ENCODE results near the gene TMEM59.
"Not testable (repeated sequence)": the region's sequence is repeated elsewhere in the genome, so short reads cannot be mapped to it uniquely, and the experiment has no call there.

Gene TMEM59

GRCh38 chr1:54052431-54052933 is 522 bp downstream of the TMEM59 start:
- peak; percentile 17 for DNase-seq

GRCh38 chr1:54051933-54052430 is 1.0 kb downstream of the TMEM59 start:
- no peak for DNase-seq

DNA sequence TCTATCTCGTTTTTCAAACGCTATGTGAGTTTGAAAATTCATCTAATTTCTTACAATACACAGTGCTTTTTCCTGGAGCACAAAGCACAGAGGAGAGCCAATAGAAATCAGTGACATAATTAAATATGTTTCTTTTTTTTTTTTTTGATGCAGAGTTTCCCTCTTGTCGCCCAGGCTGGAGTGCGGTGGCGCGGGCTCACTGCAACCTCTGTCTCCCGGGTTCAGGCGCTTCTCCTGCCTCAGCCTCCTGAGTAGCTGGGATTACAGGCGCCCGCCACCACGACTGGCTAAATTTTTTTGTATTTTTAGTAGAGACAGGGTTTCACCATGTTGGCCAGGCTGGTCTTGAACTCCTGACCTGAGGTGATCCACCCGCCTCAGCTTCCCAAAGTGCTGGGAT is 2.6 kb downstream of the TMEM59 start:
- not testable (repeated sequence) for DNase-seq

- no peak for DNase-seq
Observed at GRCh38 chr1:54047384-54048305, 5.4 kb downstream of the TMEM59 start.

DNA sequence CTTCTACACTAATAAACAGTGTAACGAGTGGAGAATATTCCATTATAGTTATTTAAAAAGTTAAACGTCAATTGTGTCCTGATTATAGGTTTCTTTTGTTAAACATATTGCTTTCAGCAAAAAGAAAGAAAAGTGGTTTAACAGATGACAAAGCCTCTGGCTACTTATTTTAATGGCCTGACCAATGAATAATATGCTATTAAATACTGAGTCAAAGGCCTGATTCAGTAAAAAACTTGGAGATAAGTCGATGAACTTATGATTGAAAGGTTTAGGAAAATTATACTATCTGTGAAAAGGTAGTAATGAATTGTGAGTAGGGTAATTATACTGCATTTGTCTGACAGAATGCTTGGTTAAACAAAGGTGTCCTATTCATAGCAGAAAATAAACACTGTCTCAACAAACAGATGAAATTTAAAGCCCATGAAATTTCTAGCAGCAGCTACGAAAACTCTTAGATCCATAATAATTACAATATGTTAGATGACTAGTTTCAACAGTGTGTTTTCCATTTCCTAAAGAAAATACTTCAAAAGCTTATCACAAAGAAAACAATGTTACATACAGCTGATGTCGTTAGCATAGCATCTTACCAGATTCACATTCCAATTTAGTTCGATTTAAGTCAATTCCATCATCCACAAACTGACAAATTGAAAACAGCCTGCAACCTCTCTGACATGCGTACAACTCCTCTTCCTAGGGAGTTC is 6.2 kb downstream of the TMEM59 start:
- no peak for DNase-seq

GRCh38 chr1:54045496-54045895 is 7.5 kb downstream of the TMEM59 start:
- no peak for DNase-seq

GRCh38 chr1:54041806-54042205 is 11.2 kb downstream of the TMEM59 start:
- no peak for DNase-seq

DNA sequence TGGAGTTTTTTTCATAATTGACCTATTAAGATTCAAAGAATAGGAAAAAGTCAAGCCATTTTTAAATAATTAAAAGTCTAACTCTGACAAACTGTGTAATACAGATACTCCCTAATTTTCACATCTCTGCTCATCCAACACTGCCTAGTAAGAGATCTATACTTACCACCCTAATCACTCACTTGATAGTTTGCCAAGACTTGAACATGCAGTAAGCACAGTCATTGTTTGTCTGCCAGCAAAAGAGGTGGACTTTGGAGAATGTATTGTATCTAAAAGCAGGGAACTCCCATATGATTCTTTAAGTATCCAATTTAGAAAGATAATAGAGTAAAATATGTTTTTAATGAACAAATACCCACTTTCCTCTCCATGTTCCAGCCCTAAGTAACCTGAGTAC is 15.5 kb downstream of the TMEM59 start:
- no peak for DNase-seq

DNA sequence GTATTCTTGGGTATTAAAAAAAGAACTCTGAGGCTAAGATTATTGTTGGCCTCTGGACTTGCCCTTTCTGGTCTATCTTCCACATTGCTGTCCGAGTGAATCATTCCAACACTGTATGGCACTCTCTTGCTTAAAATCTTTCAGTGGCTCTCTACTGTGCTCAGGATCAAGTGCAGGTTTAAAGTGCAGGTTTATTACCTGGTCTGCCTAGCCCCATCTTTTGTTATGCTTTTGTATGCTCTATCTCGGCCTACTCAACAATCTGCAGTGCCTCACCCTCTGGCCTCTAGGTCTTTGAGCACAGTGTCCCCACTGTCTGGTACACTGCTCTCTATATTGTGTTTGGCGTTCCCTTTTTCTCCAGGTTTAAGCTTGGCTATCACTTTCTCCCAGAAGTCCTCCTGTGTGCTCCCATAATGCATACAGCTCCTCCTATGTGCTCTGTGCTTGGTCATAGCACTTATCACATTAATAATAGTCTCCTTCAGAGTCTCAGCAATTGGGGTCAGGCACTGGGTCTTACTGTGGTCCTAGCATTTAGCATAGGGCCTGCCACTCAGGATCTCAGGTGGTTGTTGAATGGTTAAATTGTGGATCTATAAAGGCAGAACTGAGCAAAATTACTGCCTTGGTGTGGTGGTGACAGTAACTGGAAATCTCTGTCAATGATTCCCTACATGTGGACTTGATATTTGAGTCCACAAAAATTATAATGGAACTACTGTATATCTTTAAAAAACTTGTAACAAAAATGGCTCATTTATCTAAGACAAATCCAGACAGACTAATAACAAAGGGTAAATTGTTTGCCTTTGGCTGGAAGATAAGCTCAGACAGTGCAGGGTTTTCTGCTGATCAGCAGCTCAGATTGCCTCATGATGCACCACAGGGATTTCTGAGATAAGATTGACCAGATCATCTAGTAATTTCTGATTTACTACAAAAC is 24.4 kb downstream of the TMEM59 start:
- DNase-seq, result no peak

GRCh38 chr1:54027848-54028247 is 25.2 kb downstream of the TMEM59 start:
- no peak for DNase-seq

- DNase-seq, result not testable (repeated sequence)
Observed at GRCh38 chr1:54024811-54025210, 28.2 kb downstream of the TMEM59 start.

DNA sequence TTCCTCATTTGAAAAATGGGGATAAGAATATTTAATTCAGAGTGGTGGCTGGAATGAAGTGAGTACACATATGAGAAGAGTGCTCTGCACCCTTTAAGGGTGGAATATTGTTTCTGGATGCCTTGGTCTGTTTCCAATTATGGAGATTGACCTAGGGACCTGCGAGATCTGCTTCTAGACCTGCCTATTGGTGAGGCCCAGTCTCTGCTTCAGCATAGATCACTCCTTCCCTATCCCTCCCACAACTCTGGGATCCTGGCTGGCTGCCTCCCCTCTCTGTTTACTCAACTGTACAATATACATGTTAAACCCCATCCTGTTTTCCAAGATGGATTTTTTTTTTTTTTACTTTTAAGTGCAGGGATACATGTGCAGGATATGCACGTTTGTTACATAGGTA is 28.6 kb downstream of the TMEM59 start:
- no peak for DNase-seq

- not testable (repeated sequence) for DNase-seq
Observed at GRCh38 chr1:54019562-54020176, 33.3 kb downstream of the TMEM59 start.

- no peak for DNase-seq
Observed at GRCh38 chr1:54018635-54019034, 34.4 kb downstream of the TMEM59 start.

- DNase-seq, result no peak
Observed at GRCh38 chr1:54017979-54018378, 35.0 kb downstream of the TMEM59 start, which contains the start of gene LDLRAD1. TSS of gene LDLRAD1 (minus strand) at chr1:54018186. CDS start at chr1:54018112, 74 bp downstream.

GRCh38 chr1:54016343-54017282 is 36.4 kb downstream of the TMEM59 start:
- no peak for DNase-seq

- DNase-seq, result no peak
Observed at GRCh38 chr1:54014009-54014629, 38.9 kb downstream of the TMEM59 start.

DNA sequence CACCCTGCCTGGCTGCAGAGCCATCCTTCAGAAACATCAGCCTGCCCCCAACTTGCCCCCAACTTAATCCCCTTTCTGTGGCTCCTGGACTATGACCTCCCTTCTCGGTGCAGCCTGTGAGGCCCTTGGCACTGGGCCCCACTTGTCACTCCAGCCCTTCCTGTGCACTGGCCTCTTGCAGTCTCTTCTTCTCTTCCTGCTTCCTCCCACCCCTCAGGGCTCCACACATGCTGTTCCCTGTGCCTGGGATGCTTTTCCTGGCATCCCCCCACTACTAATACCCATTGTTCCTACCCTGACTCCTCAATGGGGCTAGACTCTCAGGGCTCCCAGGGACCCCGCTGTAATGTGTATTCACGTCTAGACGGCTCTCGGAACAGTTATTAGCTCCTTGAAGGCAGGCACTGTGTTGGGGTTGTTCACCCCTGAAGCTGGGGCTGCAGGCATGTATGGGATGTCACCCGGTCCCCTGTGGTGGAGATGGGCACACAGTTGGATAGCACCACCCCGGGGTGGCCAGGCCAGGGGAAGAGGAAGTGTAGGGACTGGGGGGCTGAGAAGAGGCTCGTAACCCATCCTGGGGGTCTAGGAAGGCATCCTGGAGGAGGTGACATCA is 39.5 kb downstream of the TMEM59 start:
- DNase-seq, result no peak

DNA sequence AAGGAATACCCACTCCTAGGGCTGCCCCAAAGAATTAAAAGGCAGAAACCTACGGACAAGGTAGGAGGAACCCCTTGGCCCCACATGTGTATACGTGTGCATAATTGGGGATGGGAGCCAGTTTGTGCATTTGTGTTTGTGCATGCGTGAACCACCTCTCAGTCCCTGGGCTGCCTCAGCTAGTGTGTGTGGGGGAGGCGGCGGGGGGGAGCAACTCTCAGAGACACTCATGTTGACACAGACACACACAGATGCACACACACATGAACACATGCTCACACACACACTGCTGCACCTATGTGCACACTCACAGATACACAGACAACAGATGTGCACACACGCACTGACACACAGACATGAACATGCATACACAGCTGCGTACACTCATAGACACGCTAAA is 40.1 kb downstream of the TMEM59 start:
- DNase-seq, result no peak

DNA sequence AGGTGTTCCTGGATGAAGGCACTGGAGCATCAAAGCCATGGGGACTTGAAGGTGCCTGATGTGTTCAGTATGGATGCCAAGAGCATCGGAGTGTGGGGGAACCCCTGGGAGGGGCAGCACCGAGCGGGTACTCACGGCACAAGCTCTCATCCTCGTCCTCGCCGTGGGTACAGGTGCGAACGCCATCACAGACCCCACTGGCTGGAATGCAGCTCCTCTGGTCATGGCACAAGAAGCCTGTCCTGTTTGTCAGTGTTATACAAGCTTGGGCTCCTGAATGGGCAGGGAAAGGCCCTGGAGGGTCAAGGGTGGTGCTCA is 41.0 kb downstream of the TMEM59 start:
- DNase-seq, result no peak
